ENCODE data around the gene TUBD1.

GRCh38 chr17:59884861-59885260 lies 7.9 kb downstream of the TUBD1 start:
- TF ChIP-seq EZH2 (IDR thresholded peaks at IDR 0.05; ENCODE audit: low read length): no peak
- TF ChIP-seq CTCF (optimal IDR thresholded peaks at IDR 0.05 in 1 of 3, IDR thresholded peaks at IDR 0.05 in 1 of 3, conservative IDR thresholded peaks at IDR 0.05 in 1 of 3; ENCODE audit: extremely low read depth in 1 of 3, insufficient read depth in 2 of 3, low read length in 3 of 3): no peak

All from keratinocyte (primary cell).